Measurements from ENCODE around the gene PDCL3.

Gene PDCL3

DNA sequence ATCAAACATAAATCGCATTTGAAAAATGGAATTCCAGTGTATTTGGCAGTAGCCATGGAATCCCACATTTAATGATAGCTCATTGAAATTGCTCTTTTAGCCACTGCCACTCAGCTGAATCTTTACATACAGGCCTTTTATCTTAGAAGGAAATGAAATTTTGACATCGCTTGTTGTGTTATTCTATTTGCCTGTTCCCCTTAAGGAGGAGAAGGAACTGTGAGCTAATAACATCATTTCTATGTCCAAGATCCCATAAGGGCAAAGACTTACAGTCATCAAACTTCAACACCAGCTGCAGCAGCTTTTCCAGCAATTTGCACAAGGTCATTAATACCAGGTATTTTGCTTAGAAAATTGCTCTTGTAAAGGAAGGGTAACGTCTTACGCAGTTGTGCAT is 6.0 kb upstream of the PDCL3 start:
- DNase-seq (ENCODE audit: low spot score): no peak
- TF ChIP-seq, protein P1, sequence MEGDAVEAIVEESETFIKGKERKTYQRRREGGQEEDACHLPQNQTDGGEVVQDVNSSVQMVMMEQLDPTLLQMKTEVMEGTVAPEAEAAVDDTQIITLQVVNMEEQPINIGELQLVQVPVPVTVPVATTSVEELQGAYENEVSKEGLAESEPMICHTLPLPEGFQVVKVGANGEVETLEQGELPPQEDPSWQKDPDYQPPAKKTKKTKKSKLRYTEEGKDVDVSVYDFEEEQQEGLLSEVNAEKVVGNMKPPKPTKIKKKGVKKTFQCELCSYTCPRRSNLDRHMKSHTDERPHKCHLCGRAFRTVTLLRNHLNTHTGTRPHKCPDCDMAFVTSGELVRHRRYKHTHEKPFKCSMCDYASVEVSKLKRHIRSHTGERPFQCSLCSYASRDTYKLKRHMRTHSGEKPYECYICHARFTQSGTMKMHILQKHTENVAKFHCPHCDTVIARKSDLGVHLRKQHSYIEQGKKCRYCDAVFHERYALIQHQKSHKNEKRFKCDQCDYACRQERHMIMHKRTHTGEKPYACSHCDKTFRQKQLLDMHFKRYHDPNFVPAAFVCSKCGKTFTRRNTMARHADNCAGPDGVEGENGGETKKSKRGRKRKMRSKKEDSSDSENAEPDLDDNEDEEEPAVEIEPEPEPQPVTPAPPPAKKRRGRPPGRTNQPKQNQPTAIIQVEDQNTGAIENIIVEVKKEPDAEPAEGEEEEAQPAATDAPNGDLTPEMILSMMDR (IDR thresholded peaks at IDR 0.05; ENCODE audit: extremely low read depth, missing control alignments): no peak

DNA sequence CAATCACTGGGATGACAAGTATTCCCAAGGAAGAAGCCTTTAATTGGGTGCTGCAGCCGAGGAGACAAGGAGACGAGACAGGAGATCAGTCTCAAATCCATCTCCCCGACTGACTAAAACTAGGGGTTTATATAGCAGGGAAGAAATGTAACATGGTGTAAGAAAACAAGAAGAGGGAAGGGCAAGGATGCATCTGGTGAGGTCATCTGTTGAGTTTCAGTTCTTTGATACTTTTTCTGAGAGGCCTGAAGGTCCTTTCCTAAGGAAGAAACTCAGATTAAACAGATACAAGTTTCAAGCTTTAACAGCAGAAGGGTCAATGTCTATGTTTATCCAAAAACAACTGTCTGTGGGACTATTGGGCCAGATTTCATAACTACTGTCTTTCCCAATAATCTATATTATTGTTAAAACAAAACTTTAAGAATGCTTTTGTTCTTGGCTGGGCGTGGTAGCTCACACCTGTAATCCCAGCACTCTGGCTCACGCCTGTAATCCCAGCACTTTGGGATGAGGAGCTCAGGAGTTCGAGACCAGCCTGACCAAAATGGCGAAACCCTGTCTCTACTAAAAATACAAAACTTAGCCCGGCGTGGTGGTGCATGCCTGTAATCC is 2.5 kb upstream of the PDCL3 start:
- TF ChIP-seq, protein P1 (IDR thresholded peaks at IDR 0.05; ENCODE audit: extremely low read depth, missing control alignments): no peak
- no peak for DNase-seq (ENCODE audit: low spot score)

DNA sequence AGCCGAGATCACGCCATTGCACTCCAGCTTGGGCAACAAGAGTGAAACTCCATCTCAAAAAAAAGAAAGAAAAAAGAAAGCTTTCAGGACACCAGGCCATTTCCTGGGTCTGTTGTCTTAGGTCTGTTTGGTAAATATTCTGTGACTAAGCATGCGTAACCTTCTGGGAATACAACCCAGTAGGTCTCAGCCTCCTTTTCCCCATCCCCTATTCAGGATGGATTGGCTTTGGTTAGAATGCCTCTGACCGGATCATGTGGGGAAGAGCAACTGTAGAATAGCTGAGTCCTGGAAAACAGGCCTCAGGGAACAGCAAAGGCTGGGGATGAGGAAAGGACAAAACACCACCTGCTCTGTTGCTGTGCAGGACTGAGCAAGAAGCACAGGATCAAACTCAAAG is 1.6 kb upstream of the PDCL3 start:
- TF ChIP-seq, protein P1 (IDR thresholded peaks at IDR 0.05; ENCODE audit: extremely low read depth, missing control alignments): no peak
- DNase-seq (ENCODE audit: low spot score): no peak

DNA sequence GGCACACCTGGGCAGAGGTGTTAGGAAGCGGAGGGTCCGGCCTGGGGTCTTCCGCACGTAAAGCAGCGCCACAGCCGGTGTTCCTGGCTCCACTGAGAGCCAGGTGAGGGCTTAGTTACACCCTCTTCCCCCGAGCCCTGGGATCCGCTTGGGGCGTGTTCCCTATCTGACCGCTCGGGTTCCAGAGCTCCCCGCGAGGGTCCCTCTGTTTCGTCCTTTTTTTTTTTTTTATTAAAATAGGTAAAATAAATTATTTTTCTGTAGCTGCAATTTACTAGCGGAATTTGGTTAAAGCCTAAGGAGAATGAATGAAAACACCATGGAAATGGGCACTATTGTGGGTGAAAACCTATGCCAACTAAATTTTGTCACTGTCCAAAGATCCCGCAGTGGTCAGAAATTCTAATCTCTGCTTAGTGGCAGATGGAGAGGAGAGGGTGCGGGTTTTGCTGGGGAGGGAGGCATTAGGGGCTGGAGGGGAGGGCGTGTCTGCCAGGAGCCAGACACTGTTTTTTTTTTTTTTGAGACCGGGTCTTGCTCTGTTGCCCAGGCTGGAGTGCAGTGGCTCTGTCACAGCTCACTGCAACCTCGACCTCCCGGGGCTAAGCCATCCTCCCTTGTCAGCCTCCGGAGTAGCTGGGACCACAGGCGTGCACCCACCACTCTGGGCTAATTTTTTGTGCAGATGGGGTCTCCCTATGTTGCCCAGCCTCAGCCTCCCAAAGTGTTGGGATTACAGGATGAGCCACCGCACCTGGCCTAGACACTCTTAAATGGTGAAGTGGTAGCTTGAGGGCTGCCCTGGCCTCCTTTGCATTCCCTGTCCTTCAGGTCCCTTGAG is 834 bp downstream of the PDCL3 start:
- TF ChIP-seq, protein P1 (IDR thresholded peaks at IDR 0.05; ENCODE audit: extremely low read depth, missing control alignments): no peak
- DNase-seq (ENCODE audit: low spot score): no peak

DNA sequence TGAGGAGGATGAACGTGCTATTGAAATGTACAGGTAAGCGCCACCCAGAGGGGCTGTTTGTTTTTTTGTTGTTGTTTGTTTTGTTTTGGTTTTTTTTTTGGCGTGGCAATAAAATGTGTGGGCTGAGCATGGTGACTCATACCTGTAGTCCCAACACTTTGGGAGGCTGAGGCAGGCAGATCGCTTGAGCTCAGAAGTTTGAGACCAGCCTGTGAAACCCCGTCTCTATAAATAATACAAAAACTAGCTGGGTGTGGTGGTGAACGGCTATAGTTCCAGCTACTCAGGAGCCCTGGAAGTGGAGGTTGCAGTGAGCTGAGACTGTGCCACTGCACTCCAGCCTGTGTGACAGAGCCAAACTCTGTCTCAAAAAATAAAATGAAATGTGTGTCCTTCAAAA is 6.2 kb downstream of the PDCL3 start:
- TF ChIP-seq, protein P1 (IDR thresholded peaks at IDR 0.05; ENCODE audit: extremely low read depth, missing control alignments): no peak

DNA sequence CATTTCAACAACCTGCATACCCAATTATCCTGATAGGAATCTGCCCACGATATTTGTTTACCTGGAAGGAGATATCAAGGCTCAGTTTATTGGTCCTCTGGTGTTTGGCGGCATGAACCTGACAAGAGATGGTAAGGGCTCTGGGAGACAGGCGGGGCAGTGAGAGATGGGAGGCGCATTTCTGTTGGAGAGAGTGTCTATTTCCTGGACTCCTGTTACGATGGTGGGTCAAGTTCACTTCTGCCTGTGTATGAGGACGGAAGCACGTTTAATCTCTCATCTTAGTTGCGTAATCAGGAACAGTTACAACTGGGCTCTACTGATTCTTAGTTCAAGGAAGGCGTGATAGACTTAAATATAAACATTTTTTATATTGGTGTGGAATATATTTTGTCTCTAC is 8.9 kb downstream of the PDCL3 start:
- no peak for DNase-seq (ENCODE audit: low spot score)
- TF ChIP-seq, protein P1 (IDR thresholded peaks at IDR 0.05; ENCODE audit: extremely low read depth, missing control alignments): no peak

More for the DNA sequence above, 6.2 kb downstream of the PDCL3 start:
- no peak for DNase-seq (ENCODE audit: low spot score)

DNA sequence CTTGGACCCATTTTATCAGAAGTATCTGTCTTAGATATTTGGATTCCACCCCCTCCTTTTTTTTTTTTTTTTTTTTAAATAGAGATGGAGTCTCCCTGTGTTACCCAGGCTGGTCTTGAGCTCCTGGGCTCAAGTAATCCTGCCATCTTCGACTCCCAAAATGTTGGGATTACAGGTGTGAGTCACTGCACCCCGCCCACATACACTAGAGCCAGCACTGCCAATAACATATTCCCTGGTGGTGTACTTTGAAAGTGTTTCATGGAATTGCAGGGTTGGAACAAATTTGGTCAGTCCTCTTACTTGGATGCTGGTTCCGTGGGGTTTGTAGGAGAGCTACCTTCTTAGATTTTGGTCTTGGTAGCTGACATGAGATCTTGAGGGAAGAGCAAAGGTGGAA is 15.0 kb downstream of the PDCL3 start:
- DNase-seq (ENCODE audit: low spot score): no peak
- TF ChIP-seq, protein P1 (IDR thresholded peaks at IDR 0.05; ENCODE audit: extremely low read depth, missing control alignments): no peak
